ENCODE measurements around the gene MLXIP.

DNA sequence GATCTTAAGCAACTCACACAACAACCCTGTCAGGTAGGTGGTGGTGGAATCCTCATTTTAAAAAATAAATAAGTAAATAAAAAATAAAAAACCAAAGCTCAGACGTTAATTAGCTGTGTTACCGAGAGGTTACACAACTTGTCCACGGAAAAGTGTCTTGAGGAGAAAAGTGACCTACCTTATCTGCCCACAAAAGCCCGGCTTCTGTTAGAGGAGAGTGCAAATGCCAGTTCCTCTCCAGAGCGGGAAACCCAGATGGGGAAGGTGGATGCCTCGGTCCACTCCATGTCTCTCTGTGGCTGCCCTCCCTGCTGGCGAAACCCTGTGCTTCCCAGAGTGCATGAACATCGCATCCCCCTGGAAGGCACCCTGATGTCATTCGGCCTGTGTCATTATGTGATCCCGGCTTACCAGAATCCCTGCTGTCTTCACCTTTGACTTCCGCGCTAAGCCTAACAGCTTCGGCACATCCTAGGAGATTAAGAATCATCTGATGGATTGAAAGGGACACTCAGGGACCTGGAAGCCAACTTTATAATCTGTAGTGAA is 6.4 kb downstream of the MLXIP start:
- no peak for TF ChIP-seq EZH2 (IDR thresholded peaks at IDR 0.05; ENCODE audit: borderline replicate concordance, low read depth, low read length, severe bottlenecking)
- TF ChIP-seq, protein P1, sequence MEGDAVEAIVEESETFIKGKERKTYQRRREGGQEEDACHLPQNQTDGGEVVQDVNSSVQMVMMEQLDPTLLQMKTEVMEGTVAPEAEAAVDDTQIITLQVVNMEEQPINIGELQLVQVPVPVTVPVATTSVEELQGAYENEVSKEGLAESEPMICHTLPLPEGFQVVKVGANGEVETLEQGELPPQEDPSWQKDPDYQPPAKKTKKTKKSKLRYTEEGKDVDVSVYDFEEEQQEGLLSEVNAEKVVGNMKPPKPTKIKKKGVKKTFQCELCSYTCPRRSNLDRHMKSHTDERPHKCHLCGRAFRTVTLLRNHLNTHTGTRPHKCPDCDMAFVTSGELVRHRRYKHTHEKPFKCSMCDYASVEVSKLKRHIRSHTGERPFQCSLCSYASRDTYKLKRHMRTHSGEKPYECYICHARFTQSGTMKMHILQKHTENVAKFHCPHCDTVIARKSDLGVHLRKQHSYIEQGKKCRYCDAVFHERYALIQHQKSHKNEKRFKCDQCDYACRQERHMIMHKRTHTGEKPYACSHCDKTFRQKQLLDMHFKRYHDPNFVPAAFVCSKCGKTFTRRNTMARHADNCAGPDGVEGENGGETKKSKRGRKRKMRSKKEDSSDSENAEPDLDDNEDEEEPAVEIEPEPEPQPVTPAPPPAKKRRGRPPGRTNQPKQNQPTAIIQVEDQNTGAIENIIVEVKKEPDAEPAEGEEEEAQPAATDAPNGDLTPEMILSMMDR (IDR thresholded peaks at IDR 0.05; ENCODE audit: extremely low read depth in 1 of 2, insufficient read depth in 1 of 2, low read depth in 1 of 2, low read length in 2 of 2) = no peak
- TF ChIP-seq POLR2AphosphoS5 (IDR thresholded peaks at IDR 0.05; ENCODE audit: insufficient read depth, low read depth, low read length) = no peak
- TF ChIP-seq GATA2 (IDR thresholded peaks at IDR 0.05; ENCODE audit: insufficient read depth, insufficient read length, low read depth, low read length) = no peak

Measured in endothelial cell of umbilical vein (primary cell).